ENCODE results near the gene NRIP2. TPM values are rescaled to one million over a fixed set of nuclear protein-coding genes. Genes with fewer than 3 reads are reported as not detected.

Gene NRIP2
- polyA plus RNA-seq, 1 donor from 2014 or later: not detected

GRCh38 chr12:2829275-2829674 lies 5.6 kb downstream of the NRIP2 start:
- H3K27ac ChIP-seq (ENCODE audit: low read length): no peak overlapping the region
- TF ChIP-seq RAD21 (conservative IDR thresholded peaks at IDR 0.05) (no peak), MXI1 (conservative IDR thresholded peaks at IDR 0.05; ENCODE audit: poor library complexity, severe bottlenecking) (no peak), EP300 (conservative IDR thresholded peaks at IDR 0.05; ENCODE audit: poor library complexity, severe bottlenecking) (no peak), POLR2AphosphoS5 (IDR thresholded peaks at IDR 0.05) (no peak), EZH2 (IDR thresholded peaks at IDR 0.05; ENCODE audit: borderline replicate concordance, insufficient read depth, low read length, poor library complexity, severe bottlenecking) (no peak), SMC3 (conservative IDR thresholded peaks at IDR 0.05; ENCODE audit: poor library complexity) (no peak), TAF1 (IDR thresholded peaks at IDR 0.05; ENCODE audit: low read depth) (no peak), REST (IDR thresholded peaks at IDR 0.05; ENCODE audit: borderline replicate concordance) (no peak)
- TF ChIP-seq, protein P1, sequence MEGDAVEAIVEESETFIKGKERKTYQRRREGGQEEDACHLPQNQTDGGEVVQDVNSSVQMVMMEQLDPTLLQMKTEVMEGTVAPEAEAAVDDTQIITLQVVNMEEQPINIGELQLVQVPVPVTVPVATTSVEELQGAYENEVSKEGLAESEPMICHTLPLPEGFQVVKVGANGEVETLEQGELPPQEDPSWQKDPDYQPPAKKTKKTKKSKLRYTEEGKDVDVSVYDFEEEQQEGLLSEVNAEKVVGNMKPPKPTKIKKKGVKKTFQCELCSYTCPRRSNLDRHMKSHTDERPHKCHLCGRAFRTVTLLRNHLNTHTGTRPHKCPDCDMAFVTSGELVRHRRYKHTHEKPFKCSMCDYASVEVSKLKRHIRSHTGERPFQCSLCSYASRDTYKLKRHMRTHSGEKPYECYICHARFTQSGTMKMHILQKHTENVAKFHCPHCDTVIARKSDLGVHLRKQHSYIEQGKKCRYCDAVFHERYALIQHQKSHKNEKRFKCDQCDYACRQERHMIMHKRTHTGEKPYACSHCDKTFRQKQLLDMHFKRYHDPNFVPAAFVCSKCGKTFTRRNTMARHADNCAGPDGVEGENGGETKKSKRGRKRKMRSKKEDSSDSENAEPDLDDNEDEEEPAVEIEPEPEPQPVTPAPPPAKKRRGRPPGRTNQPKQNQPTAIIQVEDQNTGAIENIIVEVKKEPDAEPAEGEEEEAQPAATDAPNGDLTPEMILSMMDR (IDR thresholded peaks at IDR 0.05; ENCODE audit: poor library complexity, severe bottlenecking): no peak

GRCh38 chr12:2826721-2827515 lies 7.9 kb downstream of the NRIP2 start:
- H3F3A ChIP-seq (ENCODE audit: insufficient read depth, low read length, poor library complexity, severe bottlenecking): no peaks in the 10 kb centered on the region
- H3K27ac ChIP-seq (ENCODE audit: low read length): no peak overlapping the region
- no peak overlapping the region for H3K4me2 ChIP-seq (ENCODE audit: low read length)
- no peaks in the 10 kb centered on the region for H4K20me1 ChIP-seq (ENCODE audit: insufficient read depth)
- H3K9me3 ChIP-seq (ENCODE audit: low read length): no peaks in the 10 kb centered on the region
- no peaks in the 10 kb centered on the region for H3K36me3 ChIP-seq (ENCODE audit: insufficient read depth, low read length)
- no peaks in the 10 kb centered on the region for H3K9me2 ChIP-seq (ENCODE audit: insufficient read depth, low read length)
- TF ChIP-seq POLR2AphosphoS5 (IDR thresholded peaks at IDR 0.05): no peak
- no peak for TF ChIP-seq RAD21 (conservative IDR thresholded peaks at IDR 0.05)
- TF ChIP-seq, protein P1 (IDR thresholded peaks at IDR 0.05; ENCODE audit: poor library complexity, severe bottlenecking): no peak
- no peak for TF ChIP-seq EZH2 (IDR thresholded peaks at IDR 0.05; ENCODE audit: borderline replicate concordance, insufficient read depth, low read length, poor library complexity, severe bottlenecking)
- TF ChIP-seq EP300 (conservative IDR thresholded peaks at IDR 0.05; ENCODE audit: poor library complexity, severe bottlenecking): no peak
- TF ChIP-seq TAF1 (IDR thresholded peaks at IDR 0.05; ENCODE audit: low read depth): no peak
- no peak for TF ChIP-seq REST (IDR thresholded peaks at IDR 0.05; ENCODE audit: borderline replicate concordance)
- TF ChIP-seq SMC3 (conservative IDR thresholded peaks at IDR 0.05; ENCODE audit: poor library complexity): no peak
- no peak for TF ChIP-seq MXI1 (conservative IDR thresholded peaks at IDR 0.05; ENCODE audit: poor library complexity, severe bottlenecking)
- H3K9ac ChIP-seq (ENCODE audit: low read length): no peak overlapping the region
- no peak overlapping the region for H2AFZ ChIP-seq (ENCODE audit: low read depth, low read length)
- H3K27me3 ChIP-seq (ENCODE audit: insufficient read depth, low read depth, low read length): no peaks in the 10 kb centered on the region
- H3K79me2 ChIP-seq (replicated peaks; ENCODE audit: insufficient read depth, low read length): no peaks in the 10 kb centered on the region
- no peak overlapping the region for H3K4me3 ChIP-seq (ENCODE audit: low read length)

More at GRCh38 chr12:2829275-2829674, 5.6 kb downstream of the NRIP2 start:
- no peaks in the 10 kb centered on the region for H3K9me2 ChIP-seq (ENCODE audit: insufficient read depth, low read length)
- no peaks in the 10 kb centered on the region for H3F3A ChIP-seq (ENCODE audit: insufficient read depth, low read length, poor library complexity, severe bottlenecking)
- H4K20me1 ChIP-seq (ENCODE audit: insufficient read depth): no peaks in the 10 kb centered on the region
- H3K79me2 ChIP-seq (replicated peaks; ENCODE audit: insufficient read depth, low read length): no peaks in the 10 kb centered on the region
- H3K27me3 ChIP-seq (ENCODE audit: insufficient read depth, low read depth, low read length): no peaks in the 10 kb centered on the region
- H3K4me2 ChIP-seq (ENCODE audit: low read length): no peak overlapping the region
- no peak overlapping the region for H3K4me3 ChIP-seq (ENCODE audit: low read length)
- no peaks in the 10 kb centered on the region for H3K9me3 ChIP-seq (ENCODE audit: low read length)
- no peak overlapping the region for H3K9ac ChIP-seq (ENCODE audit: low read length)
- no peaks in the 10 kb centered on the region for H3K36me3 ChIP-seq (ENCODE audit: insufficient read depth, low read length)
- H2AFZ ChIP-seq (ENCODE audit: low read depth, low read length): no peak overlapping the region
